Fibroblast of the conjunctiva (primary cell): Measurements from ENCODE around the gene ARMC2.
"Not testable (repeated sequence)": the region's sequence is repeated elsewhere in the genome, so short reads cannot be mapped to it uniquely, and the experiment has no call there.

Experiments used
- DNase-seq: peaks from one replicate; pipeline ENCODE4 v3.0.0-alpha.2; 2010; ENCODE audit warnings: low read depth

The ARMC2 gene

GRCh38 chr6:108872141-108872557 lies 23.9 kb downstream of the ARMC2 start:
- DNase-seq: no peak

GRCh38 chr6:108872575-108872974 lies 24.4 kb downstream of the ARMC2 start:
- no peak for DNase-seq

- DNase-seq: no peak
Observed at GRCh38 chr6:108873251-108873650, 25.0 kb downstream of the ARMC2 start.

GRCh38 chr6:108873971-108874370 lies 25.7 kb downstream of the ARMC2 start:
- DNase-seq: no peak

- no peak for DNase-seq
Observed at GRCh38 chr6:108874470-108875160, 26.4 kb downstream of the ARMC2 start.

- no peak for DNase-seq
Observed at GRCh38 chr6:108875161-108875555, 26.9 kb downstream of the ARMC2 start.

GRCh38 chr6:108877046-108877751 lies 29.0 kb downstream of the ARMC2 start:
- peak; percentile 81 for DNase-seq

GRCh38 chr6:108878942-108879341 lies 30.7 kb downstream of the ARMC2 start:
- DNase-seq: no peak

GRCh38 chr6:108883172-108883571 lies 35.0 kb downstream of the ARMC2 start:
- no peak for DNase-seq

GRCh38 chr6:108884211-108885059 lies 36.2 kb downstream of the ARMC2 start:
- DNase-seq: no peak

GRCh38 chr6:108888052-108888451 lies 39.8 kb downstream of the ARMC2 start:
- no peak for DNase-seq

- DNase-seq: no peak
Observed at GRCh38 chr6:108888745-108889144, 40.5 kb downstream of the ARMC2 start.

GRCh38 chr6:108890898-108891297 lies 42.7 kb downstream of the ARMC2 start:
- DNase-seq: not testable (repeated sequence)

- no peak for DNase-seq
Observed at GRCh38 chr6:108895571-108895970, 47.3 kb downstream of the ARMC2 start.

GRCh38 chr6:108896111-108896661 lies 48.0 kb downstream of the ARMC2 start:
- DNase-seq: peak; percentile 77

GRCh38 chr6:108897371-108897770 lies 49.1 kb downstream of the ARMC2 start:
- DNase-seq: no peak

- no peak for DNase-seq
Observed at GRCh38 chr6:108902382-108902792, 54.2 kb downstream of the ARMC2 start.

- DNase-seq: no peak
Observed at GRCh38 chr6:108903796-108904195, 55.6 kb downstream of the ARMC2 start.

- no peak for DNase-seq
Observed at GRCh38 chr6:108904741-108905140, 56.5 kb downstream of the ARMC2 start.

GRCh38 chr6:108914235-108915022 lies 66.2 kb downstream of the ARMC2 start:
- DNase-seq: no peak

GRCh38 chr6:108915258-108915657 lies 67.0 kb downstream of the ARMC2 start:
- no peak for DNase-seq
